Right ventricle myocardium inferior (tissue), 1 donor: Measurements from ENCODE around the gene MAJIN. TPM values are rescaled to one million over a fixed set of nuclear protein-coding genes. Genes with fewer than 3 reads are reported as not detected.

ENCODE experiments used
- ATAC-seq: fragments of 200-7000 bp; cut with Tn5 transposase; one replicate; pipeline ENCODE4 v1.9.1; 2020; ENCODE audit warnings: mild to moderate bottlenecking, moderate library complexity
- DNase-seq: peaks from one replicate; pipeline ENCODE4 v3.0.0; 2021; ENCODE audit errors: missing footprints
- intact Hi-C: fragments of 100-400 bp; cut with DNase I; formaldehyde crosslinking; loops from one replicate; pipeline ENCODE4 v1.11.0; 2022
- total RNA-seq: library from RNA; stranded (reverse); fragmentation: NEBNext Ultra II Directional; extraction: Animal tissue kit (Norgen Biotek cat#: 25700); gene quantifications from one replicate; pipeline ENCODE4 v1.2.1, GENCODE V29; 2021
- donor health status: DM: no; HTN: yes; CAD: no; lungs with severe emphysema.

The MAJIN gene
- total RNA-seq, 1 donor from 2014 or later: not detected

DNA sequence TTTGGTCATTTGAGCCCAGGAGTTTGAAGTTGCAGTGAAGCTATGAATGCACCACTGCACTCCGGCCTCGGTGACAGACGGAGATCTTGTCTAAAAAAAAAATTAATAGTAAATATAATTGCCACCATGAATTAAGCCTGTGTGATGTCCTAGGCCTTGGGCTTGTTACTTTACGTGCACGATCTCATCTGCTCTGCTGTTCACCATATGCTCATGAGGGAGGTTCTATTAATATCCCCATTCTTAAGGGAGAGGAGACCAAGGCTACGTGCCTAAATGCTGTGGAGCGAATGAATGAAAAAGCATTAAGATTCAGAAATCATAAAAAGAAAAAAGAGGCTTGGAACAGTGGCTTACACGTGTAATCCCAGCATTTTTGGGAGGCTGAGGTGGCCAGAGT lies 52.3 kb downstream of the MAJIN start:
- intact Hi-C loops: loop anchor here (5.0 kb wide), 4 partner anchors 53 to 208 kb away; partner anchors contain the start of genes ARL2, MAJIN and SNX15
- no peak for DNase-seq
- no peak for ATAC-seq

DNA sequence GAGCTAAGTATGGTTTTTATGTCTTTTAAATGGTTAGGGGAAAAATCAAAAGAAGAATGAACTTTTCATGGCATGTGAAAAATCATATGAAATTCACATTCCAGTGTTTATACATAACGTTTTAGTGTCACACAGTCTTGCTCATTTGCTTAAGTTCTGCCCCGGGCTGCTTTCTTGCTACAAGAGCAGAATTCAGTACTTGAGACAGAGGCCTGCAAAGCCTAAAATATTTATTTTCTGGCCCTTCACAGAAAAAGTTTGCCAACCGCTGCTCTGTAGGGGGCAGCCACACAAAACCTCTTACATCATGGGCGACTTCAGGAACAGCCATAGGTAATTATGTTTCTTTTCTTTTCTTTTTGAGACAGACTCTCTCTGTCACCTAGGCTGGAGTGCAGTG lies 53.9 kb downstream of the MAJIN start:
- intact Hi-C loops: loop anchor here (5.0 kb wide), 1 partner anchor 94 kb away; the partner anchor contains the start of gene ARL2
- ATAC-seq (no peak), DNase-seq (no peak)

DNA sequence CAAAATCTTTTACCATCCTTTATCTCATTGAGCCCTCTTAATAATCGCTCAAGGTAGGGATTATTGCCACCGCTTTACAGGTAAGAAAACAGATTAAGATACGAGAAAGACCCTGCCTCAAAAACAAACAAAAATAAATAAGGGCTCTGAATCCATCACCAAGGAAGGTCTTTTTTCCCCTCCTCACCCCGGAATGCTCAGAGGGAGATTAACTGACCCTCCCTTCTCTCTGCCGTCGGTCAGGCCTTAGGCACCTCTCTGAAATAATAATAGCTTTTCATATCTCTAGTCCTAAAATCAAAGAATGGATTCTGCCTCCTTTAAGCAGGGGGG lies 54.3 kb downstream of the MAJIN start:
- ATAC-seq (no peak), DNase-seq (no peak)
- intact Hi-C loops: loop anchor here (1.0 to 5.0 kb wide), 2 partner anchors 39 to 95 kb away; partner anchors contain the start of genes ARL2 and EHD1

DNA sequence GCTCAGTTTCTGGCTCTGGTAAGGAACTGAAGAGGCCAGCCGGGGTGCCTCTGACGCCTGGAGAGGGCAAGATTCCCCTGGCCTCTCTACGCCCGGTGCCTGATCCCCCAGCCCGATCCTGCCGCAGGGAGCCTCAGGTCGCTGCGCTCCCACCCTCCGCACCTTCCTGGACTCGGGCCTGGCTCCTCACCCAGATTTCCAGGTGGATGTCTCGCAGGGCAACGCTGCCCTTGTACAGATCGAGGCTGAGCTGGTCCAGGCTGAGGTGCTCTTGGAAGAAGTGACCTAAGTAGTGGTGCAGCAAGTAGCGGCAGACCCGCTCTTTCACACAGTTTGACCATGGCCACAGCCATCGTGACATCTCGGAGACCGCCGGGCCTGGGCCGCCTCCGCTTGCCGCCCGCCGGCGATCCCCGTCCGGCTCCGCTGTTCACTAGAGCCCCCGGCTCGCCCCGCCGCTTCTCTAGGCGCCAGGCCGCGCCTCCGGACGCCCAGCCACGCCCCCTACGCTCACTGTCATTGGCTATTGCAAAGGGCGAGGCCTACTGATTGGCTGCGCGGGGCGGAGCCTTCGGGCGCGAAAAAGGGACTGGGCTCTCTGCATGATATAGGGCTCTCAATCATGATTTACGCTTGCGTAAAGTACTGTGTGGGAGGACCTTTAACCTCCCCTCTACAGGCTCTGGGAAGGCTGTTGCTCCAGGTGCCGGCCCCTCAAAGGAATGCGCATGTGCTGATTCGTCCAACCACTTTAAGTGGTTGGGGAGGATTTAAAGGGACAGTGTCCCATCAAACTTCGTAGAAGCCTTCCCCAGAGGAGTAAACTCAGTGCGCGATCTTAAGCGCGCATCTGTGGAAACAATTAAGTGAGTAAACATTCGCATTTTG lies 54.9 kb downstream of the MAJIN start, which contains the start of gene ATG2A:
ATG2A (minus strand) TSS at position 435 of the 888 bp plus-strand sequence; CDS start at position 361, 74 bp downstream.
- peak; percentile 100 for DNase-seq
- ATAC-seq: peak; percentile 99

DNA sequence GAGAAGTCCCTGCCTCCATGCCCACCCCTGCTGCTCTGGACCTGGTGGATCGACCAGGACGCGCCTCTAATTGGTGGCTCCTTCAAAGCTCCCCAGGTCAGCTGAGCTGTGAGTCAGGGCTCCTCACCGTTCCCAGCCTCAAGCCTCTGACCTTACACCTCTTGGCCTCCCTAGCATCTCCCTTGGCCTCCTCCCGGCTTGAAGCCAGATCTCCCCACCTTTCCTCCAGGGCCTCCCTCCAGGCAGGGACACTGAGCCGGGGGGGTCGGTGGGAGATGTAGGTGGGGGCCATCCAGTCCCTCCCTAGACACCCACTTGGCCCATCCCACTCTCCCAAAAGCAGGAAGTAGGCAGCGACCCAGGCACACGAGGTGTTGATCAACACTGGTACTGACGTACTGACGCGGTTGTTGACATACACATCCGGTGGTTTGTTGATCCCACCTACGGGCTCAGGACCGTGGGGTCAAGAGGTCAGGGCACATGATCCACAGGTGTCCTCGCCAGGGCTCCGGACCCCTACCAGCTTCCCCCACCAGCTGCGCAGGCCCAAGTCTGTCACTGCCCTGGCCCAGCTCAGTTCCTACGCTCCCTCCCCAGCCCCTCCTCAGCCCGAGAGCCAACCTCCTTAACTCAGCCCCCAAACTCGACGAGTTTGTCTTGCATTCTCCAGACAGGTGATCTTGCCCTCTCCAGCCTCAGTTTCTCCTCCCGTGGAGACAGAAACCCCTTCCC lies 55.7 kb downstream of the MAJIN start:
- DNase-seq (peak; percentile 74), ATAC-seq (no peak)
- intact Hi-C loops: loop anchor here (5.0 kb wide), 1 partner anchor 96 kb away; the partner anchor contains the start of gene ARL2

More for the DNA sequence above, 54.9 kb downstream of the MAJIN start, which contains the start of gene ATG2A:
- intact Hi-C loops: loop anchor here (1.0 to 5.0 kb wide), 2 partner anchors 39 to 95 kb away; partner anchors contain the start of genes ARL2 and EHD1

DNA sequence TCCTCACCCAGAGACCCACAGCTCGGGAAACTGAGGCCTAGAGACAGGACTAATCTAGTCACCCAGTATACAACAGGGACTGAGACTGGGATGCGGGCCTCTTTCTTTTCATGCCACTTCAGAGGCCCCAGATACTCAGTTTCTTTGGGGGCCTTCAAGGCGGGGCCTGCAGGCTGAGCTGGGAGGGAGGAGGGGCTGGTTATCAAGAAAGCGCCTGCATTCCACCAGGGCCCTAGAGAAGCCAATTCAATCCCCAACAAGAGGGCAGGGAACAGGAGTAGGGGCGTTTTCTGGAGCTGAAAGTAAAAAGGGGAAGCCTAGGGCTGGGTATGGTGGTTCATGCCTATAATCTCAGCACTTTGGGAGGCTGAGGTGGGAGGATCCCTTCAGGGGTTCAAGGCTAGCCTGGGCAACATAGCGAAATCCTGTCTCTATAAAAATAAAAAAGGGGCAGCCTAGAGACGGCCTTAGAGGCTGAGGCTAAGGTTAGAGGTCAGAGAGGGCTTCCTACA lies 56.5 kb downstream of the MAJIN start:
- intact Hi-C loops: loop anchor here (5.0 kb wide), 1 partner anchor 97 kb away; the partner anchor contains the start of gene ARL2
- DNase-seq: no peak
- ATAC-seq: no peak

DNA sequence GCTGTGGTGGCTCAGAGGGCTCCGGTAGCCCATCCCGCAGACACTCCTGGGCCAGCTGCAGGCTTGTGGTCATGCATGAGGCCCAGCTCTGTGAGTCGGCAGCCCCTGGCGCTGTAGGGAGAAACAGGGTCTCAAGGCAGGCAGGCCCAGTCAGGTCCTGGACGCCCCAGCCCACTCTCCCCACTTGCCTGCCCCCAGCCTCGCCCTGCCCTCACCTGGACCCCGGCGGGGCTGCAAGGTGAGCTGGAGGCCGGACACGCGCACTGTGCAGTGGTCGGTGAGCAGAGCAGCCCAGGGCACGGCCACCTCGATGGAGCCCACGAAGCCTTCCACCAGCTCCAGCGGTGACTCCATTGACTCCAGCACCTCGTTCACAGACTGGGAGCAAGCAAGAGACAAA lies 57.8 kb downstream of the MAJIN start:
- DNase-seq (no peak), ATAC-seq (no peak)
- intact Hi-C loops: no loop called here

DNA sequence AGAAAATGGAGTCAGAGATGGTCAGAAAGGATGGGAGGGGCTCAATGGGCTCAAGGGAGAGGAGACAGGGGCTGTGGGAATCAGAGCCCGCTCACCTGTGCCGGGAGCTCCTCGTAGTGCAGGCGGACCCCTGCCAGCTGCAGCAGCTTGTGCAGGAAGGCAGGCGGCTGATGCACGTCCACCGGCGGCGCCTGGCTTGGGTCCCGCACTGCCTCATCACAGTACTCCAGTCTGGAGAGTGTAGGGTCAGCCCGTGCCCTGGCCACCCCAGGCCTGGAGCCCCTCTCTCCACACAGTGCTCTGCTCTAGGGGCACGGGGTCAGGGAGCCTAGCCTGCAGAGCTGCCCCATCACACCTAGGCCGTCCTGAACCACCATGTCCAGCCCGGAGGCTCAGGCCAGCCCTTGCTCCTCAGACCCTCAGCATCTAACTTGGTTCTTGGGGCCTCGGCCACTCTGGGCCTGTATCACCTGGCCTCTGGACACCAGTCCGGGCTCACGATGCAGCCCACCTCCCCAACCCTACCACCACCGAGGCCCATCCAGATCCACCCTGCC lies 58.7 kb downstream of the MAJIN start:
- no peak for DNase-seq
- no peak for ATAC-seq
- intact Hi-C loops: no loop called here

DNA sequence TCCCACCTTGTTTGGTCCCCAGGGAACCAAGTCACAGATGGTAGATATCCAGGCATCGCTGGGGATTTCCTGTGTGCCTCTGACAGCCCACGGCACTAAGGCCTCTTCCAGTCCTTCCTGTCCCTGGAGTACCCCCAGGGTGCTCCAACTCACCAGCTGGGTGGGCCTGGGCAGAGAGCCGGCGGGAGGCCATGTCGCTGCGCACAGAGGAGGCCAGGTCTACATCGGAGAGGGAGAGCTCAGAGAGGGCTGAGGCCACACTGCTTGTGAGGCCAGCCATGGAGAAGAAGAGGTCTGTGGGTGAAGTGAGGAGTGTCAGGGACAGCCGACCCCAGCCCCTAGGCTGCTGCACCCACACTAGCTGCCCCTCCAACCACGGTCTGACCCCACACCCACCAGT lies 60.2 kb downstream of the MAJIN start:
- ATAC-seq (no peak), DNase-seq (no peak)
- intact Hi-C loops: no loop called here

DNA sequence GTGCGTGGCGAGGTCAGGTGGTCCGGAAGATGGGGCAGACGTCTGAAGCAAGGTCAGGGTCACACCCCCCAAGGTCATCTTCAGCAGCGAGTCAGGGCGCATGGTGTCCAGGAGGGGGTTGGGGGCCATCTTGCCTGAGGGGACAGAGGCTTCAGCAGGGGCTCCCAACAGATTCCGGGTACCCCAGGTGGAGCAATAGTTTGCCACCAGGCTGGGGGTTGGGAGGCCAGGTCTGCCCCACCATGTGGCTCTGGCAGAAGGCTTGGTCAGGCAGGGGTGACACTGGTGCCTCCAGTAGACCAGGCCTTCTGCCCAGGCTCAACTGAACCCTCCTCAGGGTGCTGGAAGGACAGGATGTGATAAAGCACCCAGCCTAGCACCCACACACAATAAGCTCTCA lies 60.8 kb downstream of the MAJIN start:
- intact Hi-C loops: no loop called here
- no peak for DNase-seq
- no peak for ATAC-seq

DNA sequence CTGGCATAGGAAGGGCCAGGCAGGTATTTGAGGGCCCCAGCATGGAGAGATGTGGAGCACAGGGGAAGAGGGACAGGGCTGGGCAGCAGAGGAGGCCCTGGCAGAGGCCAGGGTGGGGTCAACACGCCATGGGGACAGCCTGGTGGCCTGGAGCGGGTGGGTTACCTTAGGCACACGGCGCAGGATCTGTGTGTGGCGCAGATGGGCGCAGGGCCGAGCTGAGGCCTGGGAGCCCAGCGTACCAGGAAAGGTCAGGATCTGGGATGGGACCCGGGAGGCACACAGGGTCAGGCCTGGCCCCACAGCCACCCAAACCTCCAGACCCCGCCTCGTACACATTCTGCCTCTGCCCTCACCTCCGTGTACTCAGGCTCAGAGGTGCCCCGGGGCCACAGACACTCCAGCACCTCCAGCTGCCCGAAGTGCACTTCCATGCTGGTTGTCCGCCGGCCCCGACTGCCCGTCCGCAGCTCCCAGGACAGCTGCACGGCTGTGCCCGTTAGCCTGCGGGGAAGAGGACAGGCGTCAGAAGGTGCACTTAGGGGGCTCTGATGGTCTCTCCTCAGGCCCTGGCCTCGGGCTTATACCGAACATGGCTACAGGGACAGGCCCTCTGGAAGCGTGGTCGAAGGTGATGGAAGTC lies 61.3 kb downstream of the MAJIN start:
- ATAC-seq (no peak), DNase-seq (no peak)
- intact Hi-C loops: no loop called here

DNA sequence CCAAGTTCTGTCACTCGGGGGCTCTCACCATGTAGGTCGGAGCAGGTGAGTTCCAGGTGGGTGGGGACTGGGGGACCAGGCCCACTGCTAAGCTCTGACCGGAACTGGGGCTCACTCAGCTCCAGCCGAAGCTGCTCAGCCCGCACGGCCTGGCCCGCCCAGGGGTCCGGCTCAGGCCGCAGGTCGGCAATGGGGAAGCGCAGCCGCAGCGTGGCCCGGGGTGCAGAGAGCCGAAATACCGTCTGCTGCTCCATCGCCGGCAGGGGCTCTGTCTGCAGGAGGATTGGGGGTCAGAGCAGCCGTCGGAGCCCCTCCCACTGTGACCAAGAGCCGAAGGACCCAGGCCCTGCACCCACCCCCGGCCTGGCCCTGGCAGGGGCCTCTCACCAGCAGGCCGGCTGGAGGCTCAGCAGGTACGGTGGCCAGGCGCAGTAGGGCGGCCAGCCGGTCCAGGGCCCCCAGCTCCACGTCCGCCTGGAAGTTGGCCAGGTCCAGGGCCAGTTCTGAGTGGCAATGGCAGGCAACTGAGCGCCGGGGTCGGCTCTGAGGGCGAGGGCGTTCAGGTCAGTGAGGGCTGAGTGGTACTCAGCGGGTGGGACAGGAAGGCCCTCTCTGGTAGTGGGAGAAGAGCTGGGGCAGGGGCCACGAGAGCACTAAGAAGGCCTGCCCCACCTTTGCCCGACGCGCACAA lies 62.1 kb downstream of the MAJIN start:
- DNase-seq: no peak
- intact Hi-C loops: no loop called here
- ATAC-seq: no peak

DNA sequence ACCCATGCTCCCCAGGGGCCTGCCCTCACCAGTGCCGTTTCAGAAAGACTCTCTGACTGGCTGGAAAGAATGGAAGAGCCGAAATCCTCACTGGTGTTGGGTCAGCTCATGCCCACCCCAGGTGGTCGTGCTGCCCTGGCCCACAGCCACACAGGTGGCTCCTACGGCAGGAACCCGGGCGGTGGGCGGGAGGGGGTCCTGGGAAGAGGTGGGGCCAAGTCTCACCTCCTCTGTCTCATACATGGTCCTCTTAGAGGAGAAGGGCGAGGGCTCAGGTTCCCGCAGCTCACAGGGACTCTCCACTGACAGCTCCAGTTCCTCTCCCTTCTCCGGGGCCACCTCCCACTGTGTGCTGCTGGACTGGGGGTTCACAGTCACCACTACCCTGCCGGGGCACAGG lies 63.1 kb downstream of the MAJIN start:
- intact Hi-C loops: no loop called here
- DNase-seq (no peak), ATAC-seq (no peak)

DNA sequence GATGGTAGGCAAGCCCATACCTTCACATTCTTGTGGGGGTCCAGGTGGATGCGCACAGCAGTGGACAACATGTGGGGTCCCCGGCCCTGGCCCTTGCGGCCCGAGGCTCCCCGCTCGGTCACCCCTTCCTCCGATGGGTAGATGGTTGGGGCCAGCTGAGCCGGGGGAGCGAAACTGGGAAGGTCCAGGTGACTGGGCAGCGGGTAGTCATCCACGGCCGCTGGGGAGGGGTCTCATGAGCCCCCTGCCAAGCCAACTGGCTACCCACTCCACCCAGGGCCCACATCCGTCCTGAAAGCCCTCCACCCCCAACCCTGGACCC lies 65.6 kb downstream of the MAJIN start:
- DNase-seq (no peak), ATAC-seq (no peak)
- intact Hi-C loops: no loop called here

DNA sequence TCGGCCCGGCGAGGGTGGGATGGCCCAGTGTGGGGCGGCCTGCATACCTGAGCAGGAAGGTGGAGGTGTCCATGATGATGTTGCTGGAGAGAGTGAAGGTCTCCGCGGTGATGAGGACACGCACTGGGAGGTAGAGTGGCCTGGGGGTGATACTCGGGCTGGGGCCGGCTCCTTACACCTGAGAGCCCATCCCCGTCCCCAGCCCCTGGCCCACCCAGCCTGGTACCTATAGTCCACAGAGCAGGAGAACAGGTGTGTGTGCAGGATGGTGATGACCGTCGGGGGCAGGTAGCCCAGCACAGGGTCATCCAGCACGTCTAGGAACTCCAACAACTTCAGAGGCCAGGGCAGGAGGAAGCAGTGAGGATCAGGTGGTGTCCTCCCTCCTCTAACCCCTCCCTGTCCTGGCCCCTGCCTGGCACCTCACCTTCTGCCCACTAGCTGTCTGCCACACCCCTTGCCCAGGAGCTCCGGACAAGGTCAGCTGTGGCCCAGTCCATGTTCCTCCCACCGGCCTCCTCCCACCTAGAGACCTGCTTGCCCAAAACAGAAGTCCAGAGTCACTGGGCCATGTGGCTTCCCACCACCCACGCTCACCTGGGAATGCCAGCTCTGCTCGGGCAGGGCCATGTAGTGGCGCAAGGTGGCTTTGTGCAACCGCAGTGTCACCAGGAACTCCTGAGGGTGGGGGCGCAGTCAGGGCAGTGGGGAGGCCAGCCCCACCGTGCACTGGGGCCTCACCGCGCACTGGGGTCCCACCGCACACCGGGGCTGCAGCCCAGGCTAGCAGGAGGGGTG lies 66.2 kb downstream of the MAJIN start:
- ATAC-seq (no peak), DNase-seq (no peak)
- intact Hi-C loops: no loop called here

DNA sequence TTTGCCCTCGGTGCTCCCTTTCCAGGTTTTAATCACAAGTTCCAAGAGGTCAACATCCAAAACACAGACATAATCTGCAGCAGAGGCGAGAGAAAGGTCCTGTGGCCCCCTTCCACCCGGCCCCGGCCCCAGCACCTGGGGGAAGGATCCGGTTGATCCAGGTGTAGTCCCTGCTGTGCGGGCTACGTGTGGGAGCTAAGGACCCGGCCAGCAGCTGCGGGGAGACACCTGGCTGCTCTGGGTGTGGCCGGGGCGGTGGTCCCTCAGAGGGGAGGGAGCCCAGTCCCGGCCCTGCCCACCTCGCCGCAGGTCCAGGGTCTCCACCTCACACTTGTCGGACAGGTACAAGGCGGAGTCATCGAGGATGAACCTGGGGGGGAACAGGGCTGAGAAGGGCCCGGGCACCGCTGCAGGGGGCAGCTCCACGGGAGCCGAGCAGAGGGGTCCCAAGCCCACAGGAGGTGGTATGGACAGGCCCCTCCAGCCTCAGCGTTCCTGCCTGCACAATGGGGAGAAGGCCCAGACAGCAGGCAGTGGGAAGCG lies 68.5 kb downstream of the MAJIN start:
- ATAC-seq: no peak
- intact Hi-C loops: no loop called here
- no peak for DNase-seq
